Adrenal gland (tissue), 12 donors: ENCODE results near the gene TASL. TPM values are rescaled to one million over a fixed set of nuclear protein-coding genes. Genes with fewer than 3 reads are reported as not detected.

Experiments
- DNase-seq, 7 donors: peaks; one replicate each; pipeline ENCODE4 v3.0.0-alpha.2; 2019 to 2020
- H3K27ac ChIP-seq, 5 donors: fragments of 200-600 bp; sonication (generic) in 4 of 5; 1 replicate in 3 of 5; 2 replicates in 2 of 5; pipeline versions ENCODE4 v1.5.1 to v1.8.0; 2016 to 2020; ENCODE audit warnings: mild to moderate bottlenecking in 1 of 5
- H3K27me3 ChIP-seq: fragments of 200-600 bp; 2 replicates; pipeline ENCODE4 v1.8.0; 2021
- H3K36me3 ChIP-seq, 2 donors: fragments of 200-600 bp; replicated peaks in 1 of 2; 1 replicate in 1 of 2; 2 replicates in 1 of 2; pipeline versions ENCODE4 v1.5.1 to v1.8.0; 2018 to 2022
- H3K4me1 ChIP-seq, 2 donors: fragments of 200-600 bp; replicated peaks in 1 of 2; 1 replicate in 1 of 2; 2 replicates in 1 of 2; pipeline versions ENCODE4 v1.5.1 to v1.8.0; 2018 to 2021
- H3K4me3 ChIP-seq, 4 donors: fragments of 200-600 bp; sonication (generic) in 3 of 4; one replicate each; pipeline ENCODE4 v1.5.1; 2016 to 2018
- H3K9me3 ChIP-seq, 3 donors: fragments of 200-600 bp; sonication (generic) in 1 of 3; replicated peaks in 1 of 3; 1 replicate in 2 of 3; 2 replicates in 1 of 3; pipeline versions ENCODE4 v1.5.1 to v1.8.0; 2016 to 2021
- POLR2A ChIP-seq, 2 donors: fragments of 450-650 bp; IDR thresholded peaks; one replicate each; pipeline ENCODE4 v1.6.1; 2017; ENCODE audit warnings: antibody characterized with exemption in 2 of 2, mild to moderate bottlenecking in 2 of 2, moderate library complexity in 1 of 2
- WGBS, 4 donors: extraction: QIAGEN DNeasy Blood & Tissue Kit in 2 of 4; methylation state at CpG; one replicate each; pipeline versions ENCODE4 v1.1.5 to v1.1.7; 2013 to 2017; 5-methylcytosine and 5-hydroxymethylcytosine counted together
- intact Hi-C, 2 donors: fragments of 100-400 bp; cut with DNase I; formaldehyde crosslinking; loops; one replicate each; pipeline versions ENCODE4 v1.14.1 to v1.15.0; 2022 to 2023
- polyA plus RNA-seq, 3 donors: library from polyadenylated mRNA; stranded (reverse); fragments of 200-250 nt in 2 of 3; fragments of 350-450 nt in 1 of 3; fragmentation: Illumina TruSeq in 1 of 3; extraction: RNeasy Lipid Tissue Mini Kit (QIAGEN cat#74804) in 1 of 3; gene quantifications; one replicate each; pipeline ENCODE4 v1.2.3, GENCODE V29; 2013 to 2014
- total RNA-seq, 9 donors: library from RNA; depleted of rRNA in 4 of 9; stranded (reverse); fragments of >200 nt in 4 of 9; fragments of 120-200 nt in 1 of 9; fragmentation: NEBNext Ultra II Directional in 1 of 9; extraction: Animal tissue kit (Norgen Biotek cat#: 25700) in 1 of 9; gene quantifications; one replicate each; pipeline versions ENCODE4 v1.1.0 to v1.2.4, GENCODE V29; 2013 to 2023
- TF ChIP-seq, protein P1 (sequence below), 6 experiments: fragments of 450-650 bp in 4 of 6; fragments of 200-600 bp in 2 of 6; sonication (generic) in 1 of 6; IDR thresholded peaks; 1 replicate in 5 of 6; 2 replicates in 1 of 6; pipeline versions ENCODE4 v1.5.1 to v1.8.0; 2016 to 2021; ENCODE audit warnings: antibody characterized with exemption in 6 of 6, mild to moderate bottlenecking in 2 of 6, moderate library complexity in 1 of 6
- donor health status: healthy with polysubstance abuse.
- donor health status: Bipolar disorder and iron deficiency.
- donor health status: DM: yes; HTN: yes; CAD: no.
- donor health status: DM: no; HTN: no; CAD: no.
- donor health status: DM: no; HTN: no; CAD: no.
- donor health status: DM: yes; HTN: yes; CAD: no.

Gene TASL
- total and polyA plus RNA-seq, 12 donors, result 0.44 to 2.9 (median 1.5) TPM

- H3K27ac ChIP-seq, result peak overlapping the region in 2 of 5 donors; percentile 29 to 58
- no peaks in the 10 kb centered on the region for H3K9me3 ChIP-seq
- intact Hi-C loops, result no loop called here
- WGBS, 4 donors, result 49 to 73% (median 59%) methylated on average over 4 of the region's 4 CpGs
- H3K36me3 ChIP-seq, result no peaks in the 10 kb centered on the region
- no peaks in the 10 kb centered on the region for H3K27me3 ChIP-seq
- DNase-seq, result no peak
- no peak overlapping the region for H3K4me3 ChIP-seq
- H3K4me1 ChIP-seq, result no peaks in the 10 kb centered on the region
- TF ChIP-seq, protein P1, sequence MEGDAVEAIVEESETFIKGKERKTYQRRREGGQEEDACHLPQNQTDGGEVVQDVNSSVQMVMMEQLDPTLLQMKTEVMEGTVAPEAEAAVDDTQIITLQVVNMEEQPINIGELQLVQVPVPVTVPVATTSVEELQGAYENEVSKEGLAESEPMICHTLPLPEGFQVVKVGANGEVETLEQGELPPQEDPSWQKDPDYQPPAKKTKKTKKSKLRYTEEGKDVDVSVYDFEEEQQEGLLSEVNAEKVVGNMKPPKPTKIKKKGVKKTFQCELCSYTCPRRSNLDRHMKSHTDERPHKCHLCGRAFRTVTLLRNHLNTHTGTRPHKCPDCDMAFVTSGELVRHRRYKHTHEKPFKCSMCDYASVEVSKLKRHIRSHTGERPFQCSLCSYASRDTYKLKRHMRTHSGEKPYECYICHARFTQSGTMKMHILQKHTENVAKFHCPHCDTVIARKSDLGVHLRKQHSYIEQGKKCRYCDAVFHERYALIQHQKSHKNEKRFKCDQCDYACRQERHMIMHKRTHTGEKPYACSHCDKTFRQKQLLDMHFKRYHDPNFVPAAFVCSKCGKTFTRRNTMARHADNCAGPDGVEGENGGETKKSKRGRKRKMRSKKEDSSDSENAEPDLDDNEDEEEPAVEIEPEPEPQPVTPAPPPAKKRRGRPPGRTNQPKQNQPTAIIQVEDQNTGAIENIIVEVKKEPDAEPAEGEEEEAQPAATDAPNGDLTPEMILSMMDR (IDR thresholded peaks at IDR 0.05), result no peak
- no peak for TF ChIP-seq POLR2A (IDR thresholded peaks at IDR 0.05)
These were observed 19.8 kb upstream of the TASL start for GRCh38 chrX:30597216-30598012.

- no peak overlapping the region for H3K4me3 ChIP-seq
- no peak overlapping the region for H3K27ac ChIP-seq
- TF ChIP-seq, protein P1 (IDR thresholded peaks at IDR 0.05), result no peak
- no peak for TF ChIP-seq POLR2A (IDR thresholded peaks at IDR 0.05)
- WGBS, 4 donors, result 45 to 69% (median 53%) methylated on average over 6 of the region's 6 CpGs
- H3K4me1 ChIP-seq, result no peaks in the 10 kb centered on the region
- intact Hi-C loops, result no loop called here
- no peaks in the 10 kb centered on the region for H3K36me3 ChIP-seq
- H3K27me3 ChIP-seq, result no peaks in the 10 kb centered on the region
- H3K9me3 ChIP-seq, result no peaks in the 10 kb centered on the region
- no peak for DNase-seq
These were observed 16.1 kb upstream of the TASL start for GRCh38 chrX:30593440-30594200.

DNA sequence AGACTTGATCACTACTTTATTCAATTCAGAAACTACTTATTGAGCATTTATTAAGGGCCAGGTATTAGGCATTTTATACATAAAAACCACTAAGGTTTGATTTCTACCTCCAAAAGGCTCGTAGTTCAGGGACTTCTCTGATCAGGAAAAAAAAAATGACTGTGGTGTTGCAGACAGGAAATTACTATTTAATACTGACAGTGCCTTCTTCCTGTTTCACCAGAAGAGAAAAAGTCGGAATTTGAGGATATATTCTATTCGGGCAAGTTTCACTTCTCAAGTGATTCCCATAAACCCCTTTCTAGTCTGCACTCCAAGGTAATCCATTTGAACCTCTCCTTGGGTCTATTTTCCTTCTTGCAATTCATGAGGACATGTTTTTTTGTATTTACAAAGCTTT lies 15.3 kb upstream of the TASL start:
- Histone ChIP-seq H3K4me1 (no peaks in the 10 kb centered on the region), H3K4me3 (no peak overlapping the region), H3K9me3 (no peaks in the 10 kb centered on the region), H3K36me3 (no peaks in the 10 kb centered on the region), H3K27me3 (no peaks in the 10 kb centered on the region), H3K27ac (peak overlapping the region in 2 of 5 donors; percentile 12 to 26)
- no peak for DNase-seq
- no peak for TF ChIP-seq POLR2A (IDR thresholded peaks at IDR 0.05)
- TF ChIP-seq, protein P1 (IDR thresholded peaks at IDR 0.05), result no peak
- WGBS, 4 donors, result 41 to 62% (median 53%) methylated on average over 3 of the region's 3 CpGs
- intact Hi-C loops, result no loop called here

DNA sequence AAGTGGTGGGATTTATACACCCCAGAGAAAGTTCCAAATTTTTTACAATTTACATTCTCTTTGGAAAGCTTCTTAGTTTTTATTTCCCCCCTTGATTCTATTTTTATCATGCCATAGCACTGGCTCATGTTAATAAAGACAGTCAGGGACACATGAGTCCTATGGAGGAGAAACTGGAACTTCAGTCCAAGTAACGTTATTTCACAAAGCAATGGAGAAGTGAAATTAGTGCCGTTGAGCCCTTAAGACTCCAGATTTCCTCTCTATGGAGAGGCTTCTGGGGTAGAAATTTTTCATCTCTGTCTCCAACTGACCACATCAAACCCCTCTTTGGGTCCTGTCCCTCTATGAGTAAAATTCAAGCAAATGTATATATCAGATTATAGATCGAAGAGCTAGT lies 12.8 kb upstream of the TASL start:
- Histone ChIP-seq H3K36me3 (no peaks in the 10 kb centered on the region), H3K4me3 (no peak overlapping the region), H3K9me3 (no peaks in the 10 kb centered on the region), H3K4me1 (no peaks in the 10 kb centered on the region), H3K27me3 (no peaks in the 10 kb centered on the region), H3K27ac (peak overlapping the region in 1 of 5 donors; percentile 53)
- 55 to 74% (median 67%) methylated on average over 3 of the region's 3 CpGs for WGBS, 4 donors
- intact Hi-C loops, result no loop called here
- TF ChIP-seq, protein P1 (IDR thresholded peaks at IDR 0.05), result no peak
- no peak for TF ChIP-seq POLR2A (IDR thresholded peaks at IDR 0.05)
- no peak for DNase-seq
